Upper lobe of left lung (tissue), 6 donors: ENCODE results near the gene CAP2. TPM values are rescaled to one million over a fixed set of nuclear protein-coding genes. Genes with fewer than 3 reads are reported as not detected.
"Not testable (repeated sequence)": the region's sequence is repeated elsewhere in the genome, so short reads cannot be mapped to it uniquely, and the experiment has no call there.

Experiments used
- ATAC-seq, 2 donors: fragments of 200-7000 bp; cut with Tn5 transposase; one replicate each; pipeline ENCODE4 v1.9.1; 2022; ENCODE audit warnings: mild to moderate bottlenecking in 2 of 2, moderate library complexity in 2 of 2; ENCODE audit not compliant: low FRiP score in 2 of 2
- DNase-seq, 2 donors: peaks; one replicate each; pipeline ENCODE4 v3.0.0-alpha.2; 2019 to 2020
- H3K27ac ChIP-seq, 4 donors: fragments of 200-600 bp; sonication (generic); one replicate each; pipeline ENCODE4 v1.5.1; 2016 to 2019
- H3K27me3 ChIP-seq, 4 donors: fragments of 200-600 bp; sonication (generic); one replicate each; pipeline ENCODE4 v1.5.1; 2017 to 2019
- H3K36me3 ChIP-seq, 4 donors: fragments of 200-600 bp; sonication (generic); one replicate each; pipeline ENCODE4 v1.5.1; 2016 to 2019
- H3K4me1 ChIP-seq, 4 donors: fragments of 200-600 bp; sonication (generic); one replicate each; pipeline ENCODE4 v1.5.1; 2018 to 2019
- H3K4me3 ChIP-seq, 4 donors: fragments of 200-600 bp; sonication (generic); one replicate each; pipeline ENCODE4 v1.5.1; 2017 to 2019; ENCODE audit warnings: mild to moderate bottlenecking in 2 of 4, moderate library complexity in 1 of 4
- H3K9me3 ChIP-seq, 4 donors: fragments of 200-600 bp; sonication (generic); one replicate each; pipeline ENCODE4 v1.5.1; 2018 to 2019
- EP300 ChIP-seq, 4 donors: sonication (generic); formaldehyde crosslinking; IDR thresholded peaks; one replicate each; pipeline ENCODE4 v1.5.1; 2017; ENCODE audit warnings: antibody characterized with exemption in 4 of 4, control low read depth in 2 of 4
- POLR2A ChIP-seq, 4 donors: fragments of 450-650 bp; IDR thresholded peaks; one replicate each; pipeline ENCODE4 v1.5.1; 2016 to 2017; ENCODE audit warnings: antibody characterized with exemption in 4 of 4, mild to moderate bottlenecking in 2 of 4
- POLR2AphosphoS5 ChIP-seq, 2 donors: sonication (generic); formaldehyde crosslinking; IDR thresholded peaks; one replicate each; pipeline ENCODE4 v1.5.1; 2017; ENCODE audit warnings: antibody characterized with exemption in 2 of 2
- WGBS, 2 donors: methylation state at CpG; one replicate each; pipeline ENCODE4 v1.1.5; 2017 to 2018; 5-methylcytosine and 5-hydroxymethylcytosine counted together
- total RNA-seq, 6 donors: library from RNA; depleted of rRNA in 4 of 6; stranded (reverse); fragments of >200 nt in 4 of 6; gene quantifications; one replicate each; pipeline versions ENCODE4 v1.1.0 to v1.2.1, GENCODE V29; 2016 to 2021
- TF ChIP-seq, protein P1 (sequence below), 6 experiments: fragments of 450-650 bp in 4 of 6; fragments of 200-600 bp in 2 of 6; sonication (generic) in 2 of 6; IDR thresholded peaks; one replicate each; pipeline ENCODE4 v1.5.1; 2016 to 2019; ENCODE audit warnings: antibody characterized with exemption in 6 of 6
- donor health status: DM: no; HTN: no; CAD: no; lungs with moderate emphysema.
- donor health status: DM: no; HTN: yes; CAD: no; lungs with severe emphysema.

The CAP2 gene
- total RNA-seq, 6 donors from 2014 or later, result 0.55 to 6.5 (median 4.3) TPM

GRCh38 chr6:17393892-17394631 lies 667 bp downstream of the CAP2 start:
- peak overlapping the region in 2 of 4 donors; percentile 68 to 85 for H3K27ac ChIP-seq
- H3K4me1 ChIP-seq, result peaks cover 3 to 13% (median 8%) of the 10 kb centered on the region in 4 donors
- H3K9me3 ChIP-seq, result no peaks in the 10 kb centered on the region
- H3K4me3 ChIP-seq, result peak overlapping the region; percentile 61 to 83 (median 77)
- DNase-seq (peak; percentile 49 to 88), ATAC-seq (peak; percentile 27 to 79)
- H3K36me3 ChIP-seq, result no peaks in the 10 kb centered on the region
- TF ChIP-seq POLR2A (IDR thresholded peaks at IDR 0.05), result no peak
- no peak for TF ChIP-seq EP300 (IDR thresholded peaks at IDR 0.05)
- TF ChIP-seq, protein P1, sequence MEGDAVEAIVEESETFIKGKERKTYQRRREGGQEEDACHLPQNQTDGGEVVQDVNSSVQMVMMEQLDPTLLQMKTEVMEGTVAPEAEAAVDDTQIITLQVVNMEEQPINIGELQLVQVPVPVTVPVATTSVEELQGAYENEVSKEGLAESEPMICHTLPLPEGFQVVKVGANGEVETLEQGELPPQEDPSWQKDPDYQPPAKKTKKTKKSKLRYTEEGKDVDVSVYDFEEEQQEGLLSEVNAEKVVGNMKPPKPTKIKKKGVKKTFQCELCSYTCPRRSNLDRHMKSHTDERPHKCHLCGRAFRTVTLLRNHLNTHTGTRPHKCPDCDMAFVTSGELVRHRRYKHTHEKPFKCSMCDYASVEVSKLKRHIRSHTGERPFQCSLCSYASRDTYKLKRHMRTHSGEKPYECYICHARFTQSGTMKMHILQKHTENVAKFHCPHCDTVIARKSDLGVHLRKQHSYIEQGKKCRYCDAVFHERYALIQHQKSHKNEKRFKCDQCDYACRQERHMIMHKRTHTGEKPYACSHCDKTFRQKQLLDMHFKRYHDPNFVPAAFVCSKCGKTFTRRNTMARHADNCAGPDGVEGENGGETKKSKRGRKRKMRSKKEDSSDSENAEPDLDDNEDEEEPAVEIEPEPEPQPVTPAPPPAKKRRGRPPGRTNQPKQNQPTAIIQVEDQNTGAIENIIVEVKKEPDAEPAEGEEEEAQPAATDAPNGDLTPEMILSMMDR (IDR thresholded peaks at IDR 0.05), result no peak
- TF ChIP-seq POLR2AphosphoS5 (IDR thresholded peaks at IDR 0.05), result no peak
- no peaks in the 10 kb centered on the region for H3K27me3 ChIP-seq
- WGBS, 2 donors, result 2 to 4% methylated on average over 18 to 27 of the region's 55 CpGs

GRCh38 chr6:17395112-17395511 lies 1.7 kb downstream of the CAP2 start:
- Histone ChIP-seq H3K9me3 (no peaks in the 10 kb centered on the region), H3K4me1 (peaks cover 3 to 13% (median 8%) of the 10 kb centered on the region in 4 donors), H3K36me3 (no peaks in the 10 kb centered on the region), H3K27me3 (no peaks in the 10 kb centered on the region), H3K4me3 (no peak overlapping the region), H3K27ac (no peak overlapping the region)
- ATAC-seq (no peak), DNase-seq (no peak)
- WGBS, 2 donors, result 58 to 72% methylated on average over 1 of the region's 1 CpG
- TF ChIP-seq, protein P1 (IDR thresholded peaks at IDR 0.05), result no peak
- TF ChIP-seq POLR2AphosphoS5 (IDR thresholded peaks at IDR 0.05) (no peak), EP300 (IDR thresholded peaks at IDR 0.05) (no peak), POLR2A (IDR thresholded peaks at IDR 0.05) (no peak)

GRCh38 chr6:17396256-17396655 lies 2.9 kb downstream of the CAP2 start:
- DNase-seq, result no peak
- H3K36me3 ChIP-seq, result no peaks in the 10 kb centered on the region
- TF ChIP-seq POLR2A (IDR thresholded peaks at IDR 0.05) (no peak), EP300 (IDR thresholded peaks at IDR 0.05) (no peak), POLR2AphosphoS5 (IDR thresholded peaks at IDR 0.05) (no peak)
- TF ChIP-seq, protein P1 (IDR thresholded peaks at IDR 0.05), result no peak
- ATAC-seq, result no peak
- peaks cover 3 to 13% (median 8%) of the 10 kb centered on the region in 4 donors for H3K4me1 ChIP-seq
- H3K27ac ChIP-seq, result no peak overlapping the region
- no peak overlapping the region for H3K4me3 ChIP-seq
- H3K9me3 ChIP-seq, result no peaks in the 10 kb centered on the region
- 94 to 98% methylated on average over 3 of the region's 3 CpGs for WGBS, 2 donors
- H3K27me3 ChIP-seq, result no peaks in the 10 kb centered on the region

GRCh38 chr6:17397764-17398194 lies 4.4 kb downstream of the CAP2 start:
- no peak overlapping the region for H3K27ac ChIP-seq
- no peaks in the 10 kb centered on the region for H3K27me3 ChIP-seq
- ATAC-seq (no peak), DNase-seq (no peak)
- H3K36me3 ChIP-seq, result no peaks in the 10 kb centered on the region
- 50 to 64% methylated on average over 3 of the region's 3 CpGs for WGBS, 2 donors
- no peak overlapping the region for H3K4me3 ChIP-seq
- H3K9me3 ChIP-seq, result no peaks in the 10 kb centered on the region
- H3K4me1 ChIP-seq, result peaks cover 3 to 13% (median 7%) of the 10 kb centered on the region in 4 donors
- TF ChIP-seq POLR2A (IDR thresholded peaks at IDR 0.05) (no peak), POLR2AphosphoS5 (IDR thresholded peaks at IDR 0.05) (no peak), EP300 (IDR thresholded peaks at IDR 0.05) (no peak)
- TF ChIP-seq, protein P1 (IDR thresholded peaks at IDR 0.05), result no peak

- not testable (repeated sequence) for H3K9me3 ChIP-seq, DNase-seq, H3K4me1 ChIP-seq, H3K27ac ChIP-seq, H3K27me3 ChIP-seq, H3K4me3 ChIP-seq, H3K36me3 ChIP-seq, ATAC-seq
- WGBS, 2 donors, result 86 to 91% methylated on average over 7 of the region's 7 CpGs
Observed at GRCh38 chr6:17405181-17405943, 12.0 kb downstream of the CAP2 start.
